Trophoblast cell (in vitro differentiated cells and primary cell): ENCODE results near the gene CZIB.

Source experiments
- DNase-seq, 2 donors: peaks; one replicate each; pipeline ENCODE4 v3.0.0-alpha.2; 2016
- H2AFZ ChIP-seq: 2 replicates; pipeline ENCODE4 v1.6.1; 2013; ENCODE audit warnings: low read length, moderate library complexity, mild to moderate bottlenecking; ENCODE audit not compliant: insufficient read depth, poor library complexity
- H2AK5ac ChIP-seq: 2 replicates; pipeline ENCODE4 v1.6.1; 2013; ENCODE audit warnings: mild to moderate bottlenecking, low read length
- H2BK120ac ChIP-seq: 2 replicates; pipeline ENCODE4 v1.6.1; 2013; ENCODE audit warnings: low read length, mild to moderate bottlenecking, moderate library complexity; ENCODE audit not compliant: insufficient read depth, poor library complexity
- H2BK12ac ChIP-seq: 2 replicates; pipeline ENCODE4 v1.6.1; 2013; ENCODE audit warnings: mild to moderate bottlenecking, low read length, moderate library complexity
- H2BK5ac ChIP-seq: 2 replicates; pipeline ENCODE4 v1.6.1; 2013; ENCODE audit warnings: low read length, low read depth, moderate library complexity, mild to moderate bottlenecking; ENCODE audit not compliant: poor library complexity
- H3K14ac ChIP-seq: 2 replicates; pipeline ENCODE4 v1.6.1; 2013; ENCODE audit warnings: mild to moderate bottlenecking, low read length
- H3K18ac ChIP-seq: 2 replicates; pipeline ENCODE4 v1.6.1; 2013; ENCODE audit warnings: mild to moderate bottlenecking, low read length
- H3K23ac ChIP-seq: 2 replicates; pipeline ENCODE4 v1.6.1; 2013; ENCODE audit warnings: low read length
- H3K27ac ChIP-seq: 2 replicates; pipeline ENCODE4 v1.5.1; 2013; ENCODE audit warnings: low read depth, mild to moderate bottlenecking, inconsistent platforms, low read length, moderate library complexity
- H3K27me3 ChIP-seq: 2 replicates; pipeline ENCODE4 v1.6.1; 2013; ENCODE audit warnings: inconsistent platforms, mild to moderate bottlenecking, low read length, moderate library complexity; ENCODE audit not compliant: insufficient read depth
- H3K36me3 ChIP-seq, 2 experiments: 1 replicate in 1 of 2; 2 replicates in 1 of 2; pipeline ENCODE4 v1.6.1; 2013; ENCODE audit warnings: low read length in 2 of 2, mild to moderate bottlenecking in 2 of 2, moderate library complexity in 1 of 2; ENCODE audit not compliant: insufficient read depth in 2 of 2, control insufficient read depth in 1 of 2
- H3K4ac ChIP-seq: 2 replicates; pipeline ENCODE4 v1.6.1; 2013; ENCODE audit warnings: low read depth, mild to moderate bottlenecking, low read length, moderate library complexity
- H3K4me1 ChIP-seq, 2 experiments: 1 replicate in 1 of 2; 2 replicates in 1 of 2; pipeline ENCODE4 v1.6.1; 2013; ENCODE audit warnings: low read length in 2 of 2, mild to moderate bottlenecking in 2 of 2, moderate library complexity in 1 of 2; ENCODE audit not compliant: insufficient read depth in 2 of 2, control insufficient read depth in 1 of 2
- H3K4me2 ChIP-seq: 2 replicates; pipeline ENCODE4 v1.6.1; 2013; ENCODE audit warnings: inconsistent platforms, mild to moderate bottlenecking, low read length, moderate library complexity
- H3K4me3 ChIP-seq: 2 replicates; pipeline ENCODE4 v1.5.1; 2013; ENCODE audit warnings: mild to moderate bottlenecking, low read depth, low read length, inconsistent platforms
- H3K79me1 ChIP-seq: one replicate; pipeline ENCODE4 v1.6.1; 2013; ENCODE audit warnings: low read length
- H3K79me2 ChIP-seq: 2 replicates; pipeline ENCODE4 v1.6.1; 2013; ENCODE audit warnings: low read length, mild to moderate bottlenecking; ENCODE audit not compliant: control insufficient read depth, insufficient read depth, poor library complexity
- H3K9ac ChIP-seq: 2 replicates; pipeline ENCODE4 v1.6.1; 2013; ENCODE audit warnings: mild to moderate bottlenecking, low read length
- H3K9me3 ChIP-seq: 2 replicates; pipeline ENCODE4 v1.6.1; 2013; ENCODE audit warnings: low read depth, mild to moderate bottlenecking, control low read depth, inconsistent platforms, low read length; ENCODE audit not compliant: insufficient read depth
- H4K12ac ChIP-seq: 2 replicates; pipeline ENCODE4 v1.6.1; 2013; ENCODE audit warnings: low read depth, mild to moderate bottlenecking, low read length, moderate library complexity
- H4K8ac ChIP-seq: 2 replicates; pipeline ENCODE4 v1.6.1; 2013; ENCODE audit warnings: low read depth, mild to moderate bottlenecking, low read length, moderate library complexity
- H4K91ac ChIP-seq: one replicate; pipeline ENCODE4 v1.6.1; 2013; ENCODE audit warnings: low read depth, mild to moderate bottlenecking, low read length, moderate library complexity
- WGBS: extraction: QIAGEN DNeasy Blood & Tissue Kit; methylation state at CpG from one replicate; pipeline ENCODE4 v1.1.7; 2013; ENCODE audit warnings: missing lambda C conversion rate; ENCODE audit not compliant: insufficient read length, insufficient coverage; ENCODE audit errors: extremely low coverage; 5-methylcytosine and 5-hydroxymethylcytosine counted together

Gene CZIB

GRCh38 chr1:53203466-53203865 lies 17.0 kb downstream of the CZIB start:
- Histone ChIP-seq H2AFZ (no peak overlapping the region), H3K4ac (no peak overlapping the region), H3K27ac (no peak overlapping the region), H2BK12ac (no peak overlapping the region), H3K4me2 (no peak overlapping the region), H2AK5ac (no peak overlapping the region), H3K79me1 (no peaks in the 10 kb centered on the region), H3K23ac (no peak overlapping the region), H4K12ac (no peak overlapping the region), H3K14ac (no peak overlapping the region), H3K4me3 (no peak overlapping the region), H3K79me2 (no peaks in the 10 kb centered on the region), H3K27me3 (no peaks in the 10 kb centered on the region), H2BK120ac (no peak overlapping the region), H3K4me1 (no peaks in the 10 kb centered on the region), H3K9ac (no peak overlapping the region), H3K18ac (no peak overlapping the region), H3K36me3 (peaks cover 13 to 31% of the 10 kb centered on the region in 2 experiments), H3K9me3 (peaks cover 7% of the 10 kb centered on the region), H4K8ac (no peak overlapping the region), H4K91ac (no peak overlapping the region), H2BK5ac (no peak overlapping the region)
- no CpG with 5 or more reads among the region's 3 CpGs for WGBS
- DNase-seq, result no peak

GRCh38 chr1:53198241-53198651 lies 22.2 kb downstream of the CZIB start:
- H3K14ac ChIP-seq, result no peak overlapping the region
- H2AK5ac ChIP-seq, result no peak overlapping the region
- no peak overlapping the region for H2BK120ac ChIP-seq
- H4K12ac ChIP-seq, result no peak overlapping the region
- H4K8ac ChIP-seq, result no peak overlapping the region
- H3K36me3 ChIP-seq, result peaks cover 0 to 9% of the 10 kb centered on the region in 2 experiments
- H3K9me3 ChIP-seq, result no peaks in the 10 kb centered on the region
- no peak overlapping the region for H3K23ac ChIP-seq
- DNase-seq, result peak in 1 of 2 donors; percentile 18
- H3K18ac ChIP-seq, result no peak overlapping the region
- H3K79me2 ChIP-seq, result peaks cover 4% of the 10 kb centered on the region
- WGBS, result no CpG with 5 or more reads among the region's 4 CpGs
- H3K4me3 ChIP-seq, result no peak overlapping the region
- H2BK12ac ChIP-seq, result no peak overlapping the region
- peaks cover 6% of the 10 kb centered on the region for H3K79me1 ChIP-seq
- H2AFZ ChIP-seq, result no peak overlapping the region
- H3K9ac ChIP-seq, result no peak overlapping the region
- H3K27ac ChIP-seq, result no peak overlapping the region
- no peak overlapping the region for H3K4me2 ChIP-seq
- H3K4ac ChIP-seq, result no peak overlapping the region
- peaks cover 11 to 15% of the 10 kb centered on the region in 2 experiments for H3K4me1 ChIP-seq
- H2BK5ac ChIP-seq, result no peak overlapping the region
- no peak overlapping the region for H4K91ac ChIP-seq
- no peaks in the 10 kb centered on the region for H3K27me3 ChIP-seq

GRCh38 chr1:53197291-53198200 lies 22.9 kb downstream of the CZIB start:
- Histone ChIP-seq H2BK12ac (no peak overlapping the region), H3K18ac (peak overlapping the region; percentile 87), H3K23ac (no peak overlapping the region), H3K4me3 (peak overlapping the region; percentile 82), H3K4me2 (peak overlapping the region; percentile 78), H3K79me2 (peaks cover 4% of the 10 kb centered on the region), H3K36me3 (peaks cover 0 to 7% of the 10 kb centered on the region in 2 experiments), H3K9ac (peak overlapping the region; percentile 71), H3K4me1 (peaks cover 11 to 15% of the 10 kb centered on the region in 2 experiments), H4K91ac (peak overlapping the region; percentile 93), H3K4ac (peak overlapping the region; percentile 71), H3K27ac (peak overlapping the region; percentile 85), H4K12ac (peak overlapping the region; percentile 35), H2AFZ (peak overlapping the region; percentile 79), H3K14ac (peak overlapping the region; percentile 94), H3K79me1 (peaks cover 6% of the 10 kb centered on the region), H2BK120ac (peak overlapping the region; percentile 70), H2AK5ac (no peak overlapping the region), H3K27me3 (no peaks in the 10 kb centered on the region), H2BK5ac (peak overlapping the region; percentile 89), H4K8ac (peak overlapping the region; percentile 97), H3K9me3 (no peaks in the 10 kb centered on the region)
- peak; percentile 78 to 90 for DNase-seq
- no CpG with 5 or more reads among the region's 13 CpGs for WGBS

- Histone ChIP-seq H3K4me3 (peak within 1 kb of the TSS; percentile 82), H3K18ac (peak within 1 kb of the TSS; percentile 87), H3K79me2 (peaks cover 4% of the 10 kb centered on the region), H3K79me1 (peaks cover 6% of the 10 kb centered on the region), H3K23ac (no peak within 1 kb of the TSS), H4K91ac (peak within 1 kb of the TSS; percentile 93), H2BK5ac (peak within 1 kb of the TSS; percentile 89), H3K4ac (peak within 1 kb of the TSS; percentile 71), H4K8ac (peak within 1 kb of the TSS; percentile 97), H2BK12ac (no peak within 1 kb of the TSS), H2AK5ac (peak within 1 kb of the TSS; percentile 34), H2AFZ (peak within 1 kb of the TSS; percentile 79), H3K4me1 (peaks cover 11 to 15% of the 10 kb centered on the region in 2 experiments), H3K36me3 (peaks cover 0 to 5% of the 10 kb centered on the region in 2 experiments), H3K27me3 (no peaks in the 10 kb centered on the region), H3K14ac (peak within 1 kb of the TSS; percentile 94), H3K9me3 (no peaks in the 10 kb centered on the region), H3K9ac (peak within 1 kb of the TSS; percentile 71), H4K12ac (peak within 1 kb of the TSS; percentile 79), H3K4me2 (peak within 1 kb of the TSS; percentile 78), H2BK120ac (peak within 1 kb of the TSS; percentile 70), H3K27ac (peak within 1 kb of the TSS; percentile 85)
- peak; percentile 94 for DNase-seq
- WGBS, result no CpG with 5 or more reads among the region's 57 CpGs
These were observed 23.7 kb downstream of the CZIB start, which contains the start of gene CPT2 for GRCh38 chr1:53196485-53197290. TSS of gene CPT2 (plus strand) at chr1:53196824. CDS start at chr1:53196944, 120 bp downstream.
